ENCODE results near the gene USP32.
"Not testable (repeated sequence)": the region's sequence is repeated elsewhere in the genome, so short reads cannot be mapped to it uniquely, and the experiment has no call there.

The USP32 gene

GRCh38 chr17:60383379-60383778 lies 8.6 kb downstream of the USP32 start:
- no peaks in the 10 kb centered on the region for H3K36me3 ChIP-seq (ENCODE audit: control insufficient read depth, insufficient read depth, low read length)
- no peak overlapping the region for H3K4me3 ChIP-seq (ENCODE audit: low read length)
- no peak overlapping the region for H3K9ac ChIP-seq (ENCODE audit: low read length)
- H3K9me3 ChIP-seq (ENCODE audit: control insufficient read depth, low read length) = no peaks in the 10 kb centered on the region
- H3K27me3 ChIP-seq (ENCODE audit: control insufficient read depth, insufficient read depth, low read length) = no peaks in the 10 kb centered on the region
- peaks cover 5% of the 10 kb centered on the region for H3K4me1 ChIP-seq (ENCODE audit: control insufficient read depth, insufficient read depth, low read length)

- Histone ChIP-seq H3K9me3 (ENCODE audit: control insufficient read depth, low read length) (no peaks in the 10 kb centered on the region), H3K36me3 (ENCODE audit: control insufficient read depth, insufficient read depth, low read length) (no peaks in the 10 kb centered on the region), H3K27me3 (ENCODE audit: control insufficient read depth, insufficient read depth, low read length) (no peaks in the 10 kb centered on the region), H3K9ac (ENCODE audit: low read length) (no peak overlapping the region), H3K4me3 (ENCODE audit: low read length) (no peak overlapping the region), H3K4me1 (ENCODE audit: control insufficient read depth, insufficient read depth, low read length) (peaks cover 5% of the 10 kb centered on the region)
These were observed 10.0 kb downstream of the USP32 start for GRCh38 chr17:60381958-60382357.

GRCh38 chr17:60379461-60379860 lies 12.5 kb downstream of the USP32 start:
- H3K36me3 ChIP-seq (ENCODE audit: control insufficient read depth, insufficient read depth, low read length); H3K4me1 ChIP-seq (ENCODE audit: control insufficient read depth, insufficient read depth, low read length); H3K9ac ChIP-seq (ENCODE audit: low read length); H3K27me3 ChIP-seq (ENCODE audit: control insufficient read depth, insufficient read depth, low read length); H3K4me3 ChIP-seq (ENCODE audit: low read length); H3K9me3 ChIP-seq (ENCODE audit: control insufficient read depth, low read length): not testable (repeated sequence)

GRCh38 chr17:60378187-60378586 lies 13.7 kb downstream of the USP32 start:
- H3K4me3 ChIP-seq (ENCODE audit: low read length); H3K4me1 ChIP-seq (ENCODE audit: control insufficient read depth, insufficient read depth, low read length); H3K9me3 ChIP-seq (ENCODE audit: control insufficient read depth, low read length); H3K27me3 ChIP-seq (ENCODE audit: control insufficient read depth, insufficient read depth, low read length); H3K36me3 ChIP-seq (ENCODE audit: control insufficient read depth, insufficient read depth, low read length); H3K9ac ChIP-seq (ENCODE audit: low read length): not testable (repeated sequence)

GRCh38 chr17:60372790-60373483 lies 19.0 kb downstream of the USP32 start:
- Histone ChIP-seq H3K4me3 (ENCODE audit: low read length) (no peak overlapping the region), H3K36me3 (ENCODE audit: control insufficient read depth, insufficient read depth, low read length) (no peaks in the 10 kb centered on the region), H3K27me3 (ENCODE audit: control insufficient read depth, insufficient read depth, low read length) (no peaks in the 10 kb centered on the region), H3K4me1 (ENCODE audit: control insufficient read depth, insufficient read depth, low read length) (peaks cover 4% of the 10 kb centered on the region), H3K9ac (ENCODE audit: low read length) (no peak overlapping the region), H3K9me3 (ENCODE audit: control insufficient read depth, low read length) (no peaks in the 10 kb centered on the region)

- peaks cover 4% of the 10 kb centered on the region for H3K4me1 ChIP-seq (ENCODE audit: control insufficient read depth, insufficient read depth, low read length)
- H3K9ac ChIP-seq (ENCODE audit: low read length) = no peak overlapping the region
- H3K9me3 ChIP-seq (ENCODE audit: control insufficient read depth, low read length) = no peaks in the 10 kb centered on the region
- H3K36me3 ChIP-seq (ENCODE audit: control insufficient read depth, insufficient read depth, low read length) = no peaks in the 10 kb centered on the region
- H3K4me3 ChIP-seq (ENCODE audit: low read length) = no peak overlapping the region
- H3K27me3 ChIP-seq (ENCODE audit: control insufficient read depth, insufficient read depth, low read length) = no peaks in the 10 kb centered on the region
These were observed 20.0 kb downstream of the USP32 start for GRCh38 chr17:60371818-60372510.

GRCh38 chr17:60371416-60371815 lies 20.5 kb downstream of the USP32 start:
- Histone ChIP-seq H3K4me3 (ENCODE audit: low read length) (no peak overlapping the region), H3K36me3 (ENCODE audit: control insufficient read depth, insufficient read depth, low read length) (no peaks in the 10 kb centered on the region), H3K9ac (ENCODE audit: low read length) (no peak overlapping the region), H3K27me3 (ENCODE audit: control insufficient read depth, insufficient read depth, low read length) (no peaks in the 10 kb centered on the region), H3K4me1 (ENCODE audit: control insufficient read depth, insufficient read depth, low read length) (peaks cover 4% of the 10 kb centered on the region), H3K9me3 (ENCODE audit: control insufficient read depth, low read length) (no peaks in the 10 kb centered on the region)

- H3K36me3 ChIP-seq (ENCODE audit: control insufficient read depth, insufficient read depth, low read length) = no peaks in the 10 kb centered on the region
- no peaks in the 10 kb centered on the region for H3K9me3 ChIP-seq (ENCODE audit: control insufficient read depth, low read length)
- H3K9ac ChIP-seq (ENCODE audit: low read length) = no peak overlapping the region
- no peaks in the 10 kb centered on the region for H3K27me3 ChIP-seq (ENCODE audit: control insufficient read depth, insufficient read depth, low read length)
- H3K4me1 ChIP-seq (ENCODE audit: control insufficient read depth, insufficient read depth, low read length) = peaks cover 4% of the 10 kb centered on the region
- no peak overlapping the region for H3K4me3 ChIP-seq (ENCODE audit: low read length)
These were observed 22.2 kb downstream of the USP32 start for GRCh38 chr17:60369727-60370126.

- H3K4me3 ChIP-seq (ENCODE audit: low read length) = no peak overlapping the region
- H3K4me1 ChIP-seq (ENCODE audit: control insufficient read depth, insufficient read depth, low read length) = no peaks in the 10 kb centered on the region
- H3K9ac ChIP-seq (ENCODE audit: low read length) = no peak overlapping the region
- no peaks in the 10 kb centered on the region for H3K27me3 ChIP-seq (ENCODE audit: control insufficient read depth, insufficient read depth, low read length)
- no peaks in the 10 kb centered on the region for H3K36me3 ChIP-seq (ENCODE audit: control insufficient read depth, insufficient read depth, low read length)
- H3K9me3 ChIP-seq (ENCODE audit: control insufficient read depth, low read length) = no peaks in the 10 kb centered on the region
These were observed 28.1 kb downstream of the USP32 start for GRCh38 chr17:60363700-60364405.

- H3K4me1 ChIP-seq (ENCODE audit: control insufficient read depth, insufficient read depth, low read length) = no peaks in the 10 kb centered on the region
- no peaks in the 10 kb centered on the region for H3K36me3 ChIP-seq (ENCODE audit: control insufficient read depth, insufficient read depth, low read length)
These were observed 29.6 kb downstream of the USP32 start for GRCh38 chr17:60362329-60362728.

GRCh38 chr17:60361889-60362288 lies 30.0 kb downstream of the USP32 start:
- Histone ChIP-seq H3K9ac (ENCODE audit: low read length) (no peak overlapping the region), H3K9me3 (ENCODE audit: control insufficient read depth, low read length) (no peaks in the 10 kb centered on the region), H3K4me3 (ENCODE audit: low read length) (no peak overlapping the region), H3K27me3 (ENCODE audit: control insufficient read depth, insufficient read depth, low read length) (no peaks in the 10 kb centered on the region), H3K4me1 (ENCODE audit: control insufficient read depth, insufficient read depth, low read length) (no peaks in the 10 kb centered on the region), H3K36me3 (ENCODE audit: control insufficient read depth, insufficient read depth, low read length) (no peaks in the 10 kb centered on the region)

More at GRCh38 chr17:60362329-60362728, 29.6 kb downstream of the USP32 start:
- H3K4me3 ChIP-seq (ENCODE audit: low read length) = no peak overlapping the region
- no peaks in the 10 kb centered on the region for H3K27me3 ChIP-seq (ENCODE audit: control insufficient read depth, insufficient read depth, low read length)
- H3K9me3 ChIP-seq (ENCODE audit: control insufficient read depth, low read length) = no peaks in the 10 kb centered on the region
- no peak overlapping the region for H3K9ac ChIP-seq (ENCODE audit: low read length)

- no peak overlapping the region for H3K4me3 ChIP-seq (ENCODE audit: low read length)
- peaks cover 12% of the 10 kb centered on the region for H3K4me1 ChIP-seq (ENCODE audit: control insufficient read depth, insufficient read depth, low read length)
- no peaks in the 10 kb centered on the region for H3K27me3 ChIP-seq (ENCODE audit: control insufficient read depth, insufficient read depth, low read length)
- H3K36me3 ChIP-seq (ENCODE audit: control insufficient read depth, insufficient read depth, low read length) = no peaks in the 10 kb centered on the region
- H3K9me3 ChIP-seq (ENCODE audit: control insufficient read depth, low read length) = no peaks in the 10 kb centered on the region
- no peak overlapping the region for H3K9ac ChIP-seq (ENCODE audit: low read length)
These were observed 32.5 kb downstream of the USP32 start for GRCh38 chr17:60359415-60359814.
